HG02678 (cell line): ENCODE data around the gene FXYD2.

Experiments
- ATAC-seq: cut with Tn5 transposase; IDR thresholded peaks from one replicate; pipeline ENCODE4 v1.9.1; 2021; ENCODE audit warnings: mild to moderate bottlenecking, moderate library complexity; ENCODE audit not compliant: unreplicated experiment

Gene FXYD2

DNA sequence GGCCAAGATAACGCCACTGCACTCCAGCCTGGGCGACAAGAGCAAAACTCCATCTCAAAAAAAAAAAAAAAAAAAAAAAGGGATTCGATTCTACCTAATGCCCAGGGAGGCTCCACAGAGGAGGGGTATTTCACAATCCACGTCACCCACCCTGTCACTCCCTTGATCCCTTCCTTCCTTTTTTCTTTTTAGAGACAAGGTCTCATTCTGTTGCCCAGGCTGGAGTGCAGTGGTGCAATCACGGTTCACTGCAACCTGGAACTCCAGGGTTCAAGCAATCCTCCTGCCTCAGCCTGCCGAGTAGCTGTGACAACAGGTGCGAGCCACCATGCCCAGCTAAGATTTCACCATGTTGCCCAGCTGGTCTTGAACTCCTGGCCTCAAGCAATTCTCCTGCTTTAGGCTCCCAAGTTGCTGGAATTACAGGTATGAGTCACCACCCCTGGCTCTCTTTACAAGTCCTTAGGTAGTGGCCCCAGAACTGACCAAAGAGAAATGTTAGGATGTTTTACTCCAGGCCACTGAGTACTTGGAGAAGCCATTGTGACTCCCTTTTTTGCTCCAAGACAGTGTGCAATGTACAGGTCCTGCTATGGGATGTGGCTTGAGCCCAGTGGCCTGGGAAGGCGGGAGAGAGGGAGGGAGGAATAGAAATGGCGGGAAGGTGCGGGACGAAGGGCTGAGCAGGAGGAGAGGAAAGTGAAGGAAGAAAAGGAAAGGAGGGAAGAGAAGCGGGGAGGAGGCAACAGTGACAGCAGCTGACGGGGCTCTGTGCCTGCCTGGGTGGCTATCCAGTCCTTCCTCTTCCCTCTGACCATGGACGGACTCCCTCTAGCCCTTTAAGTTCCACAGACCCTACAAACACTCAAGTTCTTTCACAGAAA, 11.8 kb upstream of the FXYD2 start:
- ATAC-seq: no peak

DNA sequence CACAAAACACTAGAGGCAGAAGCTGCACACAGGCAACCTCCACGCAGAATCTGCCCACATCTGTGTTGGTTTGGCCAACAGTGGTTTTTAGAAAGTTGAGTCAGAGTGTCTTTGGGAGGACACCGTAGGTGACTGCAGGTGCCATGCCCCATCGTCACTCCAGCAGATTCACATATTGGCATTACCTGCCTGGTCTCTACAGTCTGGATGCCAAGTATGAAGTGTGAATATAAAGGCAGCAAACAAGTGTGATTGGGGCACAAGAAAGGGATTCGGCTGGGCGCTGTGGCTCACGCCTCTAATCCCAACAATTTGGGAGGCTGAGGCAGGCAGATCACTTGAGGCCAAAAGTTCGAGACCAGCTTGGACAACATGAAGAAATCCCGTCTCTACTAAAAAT, 11.0 kb upstream of the FXYD2 start:
- no peak for ATAC-seq

DNA sequence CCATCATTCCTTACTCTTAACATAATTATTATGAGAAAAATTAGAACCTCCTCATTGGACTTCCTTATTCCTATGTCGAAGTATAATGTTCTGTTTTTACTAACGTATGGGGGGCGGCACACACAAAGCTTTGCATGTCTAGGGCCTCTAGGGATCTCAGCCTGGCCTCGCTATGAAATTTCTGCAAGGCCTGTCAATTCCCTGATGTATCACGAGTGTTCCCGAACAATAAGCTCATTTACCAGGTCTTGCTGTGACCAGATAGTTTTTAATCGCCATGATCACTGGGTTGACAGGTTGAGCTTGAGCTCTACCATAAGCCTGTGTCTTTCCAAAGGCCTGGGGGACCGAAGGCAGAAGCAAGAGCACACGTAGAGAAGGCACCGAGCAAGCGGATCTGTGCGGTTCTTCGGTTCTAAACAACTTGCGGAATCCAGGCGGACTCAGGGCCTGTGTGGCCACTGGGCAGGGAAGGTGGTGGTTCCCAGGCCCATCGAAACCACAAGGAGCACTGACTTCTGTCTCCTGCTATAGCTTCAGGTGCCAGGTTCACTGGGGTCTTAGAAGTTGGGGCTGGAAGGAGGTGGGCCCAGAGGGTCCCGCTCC, 10.4 kb upstream of the FXYD2 start:
- no peak for ATAC-seq

DNA sequence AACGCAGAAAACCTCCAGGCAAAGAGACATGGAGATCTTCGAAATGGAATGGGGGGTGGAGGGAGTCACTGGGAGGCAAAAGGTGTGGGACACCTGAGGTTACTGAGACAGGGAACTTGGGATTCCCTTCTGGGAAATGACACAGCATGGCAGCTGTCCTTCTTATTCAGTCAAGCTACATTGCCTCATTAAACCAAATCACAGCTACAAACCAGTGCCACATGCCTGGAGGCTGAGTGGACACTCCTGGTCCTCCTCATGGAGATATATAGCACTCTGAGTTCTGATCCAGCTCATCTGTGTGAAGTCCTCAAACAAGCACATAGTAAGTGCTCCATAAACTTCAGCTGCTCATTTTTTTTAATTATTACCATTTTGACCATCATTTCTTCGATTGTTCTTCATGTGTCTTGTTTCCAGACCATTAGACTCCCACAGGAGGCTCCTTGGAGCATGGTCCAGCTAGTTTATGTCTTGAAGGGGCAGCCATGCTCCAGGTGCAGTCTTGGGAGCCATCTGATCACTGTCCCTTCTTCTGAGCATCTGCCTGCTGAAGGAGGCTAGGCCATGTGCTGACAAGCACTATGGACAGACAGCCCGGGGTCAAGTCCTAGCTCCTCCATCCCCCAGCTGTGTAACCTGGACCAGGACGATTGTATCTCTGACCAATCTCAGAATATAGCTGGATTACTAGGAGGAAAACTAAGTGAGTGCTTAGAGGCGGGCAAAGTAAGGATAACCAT, 9.7 kb upstream of the FXYD2 start:
- no peak for ATAC-seq

DNA sequence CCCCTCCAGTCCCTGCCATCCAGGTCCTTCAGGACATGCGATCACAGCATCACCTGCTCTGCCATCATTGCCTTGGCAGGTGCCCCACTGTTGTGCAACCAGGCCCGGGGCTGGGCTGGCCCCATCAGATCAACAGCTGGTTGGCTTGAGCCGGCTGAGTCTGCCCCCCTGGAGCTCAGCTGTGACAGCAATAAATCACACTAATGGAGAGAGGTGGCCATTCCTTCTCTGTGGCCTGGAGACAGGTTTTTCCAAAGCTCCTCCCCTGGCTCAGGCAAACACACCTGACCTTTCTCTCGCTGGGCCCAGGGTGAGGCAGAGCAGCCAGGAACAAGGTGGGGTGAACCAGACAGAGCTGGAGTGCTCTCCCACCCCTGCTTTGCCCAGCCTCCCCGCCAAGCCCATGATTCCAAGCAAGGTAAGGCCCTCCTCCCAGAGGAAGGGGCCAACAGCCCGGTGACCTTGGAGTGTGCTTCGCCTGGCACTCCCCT, 8.9 kb upstream of the FXYD2 start:
- no peak for ATAC-seq

DNA sequence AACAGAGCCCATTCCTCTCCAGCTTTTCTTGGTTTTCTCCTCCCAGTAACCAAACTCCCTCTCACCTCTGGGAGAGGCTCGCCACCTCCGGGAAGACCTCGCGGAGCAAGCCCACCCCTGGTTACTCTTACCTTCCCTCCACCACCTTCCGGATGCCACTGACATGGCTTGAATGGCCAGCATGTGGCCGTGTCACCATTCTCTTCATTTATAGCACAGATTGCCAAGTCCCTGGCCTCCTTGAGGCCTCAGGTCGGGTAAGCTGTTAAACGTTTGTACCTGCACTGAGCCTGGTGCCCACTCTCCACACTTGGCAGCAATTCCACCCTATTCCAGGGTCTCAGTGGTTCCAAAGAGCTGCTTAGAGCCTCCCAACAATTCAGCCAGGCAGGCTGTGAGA, 8.0 kb upstream of the FXYD2 start:
- ATAC-seq: no peak

DNA sequence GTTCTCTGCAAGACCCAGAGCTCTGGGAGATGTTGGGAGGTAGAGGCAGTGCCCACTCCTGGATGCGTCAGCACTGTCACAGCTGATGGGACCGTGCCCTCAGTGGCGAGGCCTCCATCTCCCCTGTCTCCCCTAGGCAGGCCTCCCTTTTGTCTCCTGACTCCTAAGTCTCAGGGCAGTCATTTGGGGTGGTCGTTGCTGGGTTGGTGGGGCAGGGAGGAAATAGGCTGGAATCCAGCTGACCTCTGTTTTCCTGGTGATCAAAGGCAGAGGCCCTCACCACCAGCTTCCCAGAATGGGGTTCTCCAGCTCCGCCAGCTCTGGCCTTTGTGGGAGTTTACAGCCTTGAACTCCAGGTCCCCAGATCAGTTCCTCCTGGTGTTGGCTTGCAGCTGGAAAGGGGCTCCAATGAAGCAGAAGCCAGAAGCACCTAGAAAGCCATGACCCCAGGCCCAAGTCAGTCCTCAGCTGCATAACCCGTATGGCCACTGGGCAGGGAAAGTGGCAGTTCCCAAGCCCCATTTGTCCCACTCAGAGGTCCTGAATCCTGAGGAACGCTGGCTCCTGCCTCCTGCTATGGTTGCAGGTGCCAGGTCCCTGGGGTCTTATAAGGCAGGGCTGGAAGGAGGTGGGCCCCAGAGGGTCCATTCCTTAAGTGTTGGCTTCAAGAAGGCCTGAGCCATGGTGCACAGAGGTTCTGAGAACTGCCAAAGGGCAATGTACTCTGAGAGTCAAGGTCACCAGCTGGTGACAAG, 7.3 kb upstream of the FXYD2 start:
- no peak for ATAC-seq

DNA sequence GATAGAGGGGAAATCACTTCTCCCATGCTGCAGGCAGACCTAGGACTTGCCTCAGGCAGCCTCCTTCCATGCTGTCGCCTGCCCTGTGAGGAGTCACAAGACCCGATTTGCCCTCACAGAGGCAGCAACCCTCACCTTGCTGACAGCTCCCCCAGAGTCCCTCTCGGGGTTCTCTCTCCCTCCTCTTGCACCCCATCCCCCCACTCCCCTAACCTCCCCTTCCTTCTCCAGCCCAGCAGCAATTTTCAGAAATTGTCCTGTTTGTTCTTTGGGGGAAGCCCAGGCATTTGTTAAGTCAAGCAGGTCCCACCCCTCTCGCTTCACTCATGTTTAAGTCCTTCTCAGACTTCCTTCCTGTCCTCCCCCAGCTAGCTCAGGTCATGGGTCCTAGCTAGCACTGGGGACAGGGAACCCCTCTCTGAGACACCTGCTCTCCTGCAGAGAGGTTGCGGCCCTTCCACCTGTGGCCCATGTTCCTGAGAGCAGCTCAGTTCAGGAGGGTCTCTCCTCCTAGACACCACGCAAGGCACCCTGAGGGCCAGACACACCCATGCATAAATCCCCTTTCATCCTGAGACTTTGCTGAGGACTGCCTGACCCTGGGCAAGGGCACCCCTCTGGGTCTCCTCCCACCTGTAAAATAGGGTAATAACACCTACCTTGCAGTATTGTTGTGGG, 6.3 kb upstream of the FXYD2 start:
- ATAC-seq: no peak

DNA sequence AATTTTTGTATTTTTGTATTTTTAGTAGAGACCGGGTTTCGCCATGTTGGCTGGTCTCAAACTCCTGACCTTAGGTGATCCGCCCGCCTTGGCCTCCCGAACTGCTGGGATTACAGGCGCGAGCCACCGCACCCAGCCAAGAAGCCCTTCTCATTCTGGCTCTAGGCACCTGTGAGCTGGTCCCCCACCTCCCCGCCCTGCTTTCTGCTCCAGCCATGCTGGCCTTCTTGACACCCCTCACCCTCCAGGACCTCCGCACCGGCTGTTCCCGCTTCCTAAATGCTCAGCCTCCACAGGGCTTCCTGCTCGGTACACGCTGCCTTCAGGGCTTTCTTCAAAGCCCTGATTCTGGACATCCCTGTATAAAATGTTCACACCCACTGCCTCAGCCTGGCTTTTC, 5.5 kb upstream of the FXYD2 start:
- ATAC-seq: no peak

DNA sequence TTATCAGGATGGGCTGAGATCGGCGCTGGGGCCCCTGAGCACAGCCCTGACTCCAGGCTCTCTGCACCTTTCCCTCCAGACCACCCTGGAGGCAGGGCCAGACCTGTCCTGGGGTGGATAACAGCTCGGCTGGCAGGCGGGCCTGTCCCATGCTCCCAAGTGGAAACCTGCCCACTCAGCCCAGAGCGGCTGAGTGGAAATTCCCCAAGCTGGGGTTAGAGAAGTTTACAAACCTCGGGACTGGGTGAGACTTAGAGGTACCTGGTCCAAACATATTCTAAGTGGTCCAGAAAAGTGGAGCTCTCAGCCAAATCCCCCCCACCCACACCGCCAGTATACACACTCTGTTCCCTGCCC, 4.8 kb upstream of the FXYD2 start:
- no peak for ATAC-seq

DNA sequence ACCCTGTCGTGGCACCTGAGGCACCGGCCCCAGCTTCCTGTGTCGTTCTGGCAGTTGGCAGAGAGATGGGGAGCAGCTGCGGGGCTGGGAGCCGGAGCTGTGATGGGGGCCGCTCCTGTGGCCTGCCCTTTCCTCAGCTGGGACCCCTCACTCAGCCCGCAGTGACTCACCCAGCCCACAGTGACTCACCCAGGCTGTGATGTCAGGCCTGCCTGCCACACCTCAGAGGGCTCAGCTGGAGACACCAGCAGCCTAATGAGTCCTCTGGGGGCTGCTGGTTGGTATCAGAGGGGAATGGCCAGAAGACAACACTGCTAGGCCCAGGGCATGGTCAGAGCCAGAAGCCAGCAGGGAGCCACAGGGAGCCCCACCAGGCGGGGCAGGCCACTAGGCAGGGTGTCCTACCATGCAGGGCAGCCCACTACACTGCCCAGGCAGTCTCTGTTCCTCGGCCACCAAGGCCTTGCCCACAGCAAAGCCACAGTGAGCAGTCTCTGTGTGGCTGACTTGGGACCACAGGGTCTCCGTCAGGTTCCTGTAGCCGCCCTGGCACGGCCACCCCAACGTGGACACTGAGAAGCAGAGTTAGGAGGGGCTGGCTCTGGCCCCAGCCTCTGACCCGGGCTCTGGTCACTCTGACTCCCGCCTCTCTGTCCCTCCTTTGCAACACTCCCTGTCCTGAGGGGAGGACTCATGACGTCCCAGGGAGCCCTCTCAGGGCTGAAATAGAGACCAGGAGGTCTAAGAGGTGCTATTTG, 4.2 kb upstream of the FXYD2 start:
- peak; percentile 51 for ATAC-seq

DNA sequence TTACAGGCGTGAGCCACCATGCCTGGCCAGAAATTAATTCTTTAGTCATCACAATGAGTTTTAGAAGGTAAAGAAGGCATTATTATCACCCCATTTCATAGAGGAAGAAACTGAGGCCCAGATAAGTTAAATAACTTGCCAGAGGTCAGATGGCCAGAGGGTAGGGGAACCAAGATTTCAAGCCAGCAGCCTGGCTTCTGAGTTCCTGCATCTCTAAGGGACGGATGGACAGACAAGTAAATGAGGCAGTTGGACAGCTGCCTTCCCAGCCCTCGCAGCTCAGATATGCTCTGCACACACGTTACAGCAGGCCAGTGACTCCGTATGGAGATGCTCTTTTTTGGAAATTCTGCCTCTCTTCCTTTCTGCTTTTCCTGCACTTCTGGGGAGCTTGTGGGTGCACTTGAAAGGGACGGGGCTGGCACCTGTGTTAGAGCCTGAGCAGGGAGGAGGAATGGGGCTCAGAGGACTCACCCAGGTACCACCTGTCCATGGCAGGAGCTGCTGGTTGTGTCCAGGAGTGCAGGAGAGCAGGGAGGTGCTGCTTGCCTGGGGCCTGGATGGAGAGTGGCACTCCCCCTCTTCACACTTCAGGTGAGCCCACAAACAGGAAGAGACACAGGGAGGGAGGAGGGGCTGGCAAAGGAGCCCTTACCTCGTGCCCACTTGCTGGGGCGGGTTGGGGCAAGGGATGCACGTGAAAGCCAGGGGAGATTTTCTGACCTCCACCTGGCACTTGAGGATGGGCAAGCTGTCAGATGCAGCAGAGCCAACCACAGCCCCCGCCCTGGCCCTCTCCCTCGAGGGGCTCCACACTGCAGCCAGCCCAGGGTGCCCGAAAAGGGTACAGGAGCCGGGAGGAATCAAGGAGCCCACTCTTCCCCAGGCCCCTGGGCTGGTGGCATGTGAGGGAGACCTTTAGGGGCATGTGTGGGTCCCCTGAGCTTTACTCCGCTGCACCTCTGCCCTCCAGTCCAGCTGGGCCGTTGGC, 3.3 kb upstream of the FXYD2 start:
- ATAC-seq: no peak

DNA sequence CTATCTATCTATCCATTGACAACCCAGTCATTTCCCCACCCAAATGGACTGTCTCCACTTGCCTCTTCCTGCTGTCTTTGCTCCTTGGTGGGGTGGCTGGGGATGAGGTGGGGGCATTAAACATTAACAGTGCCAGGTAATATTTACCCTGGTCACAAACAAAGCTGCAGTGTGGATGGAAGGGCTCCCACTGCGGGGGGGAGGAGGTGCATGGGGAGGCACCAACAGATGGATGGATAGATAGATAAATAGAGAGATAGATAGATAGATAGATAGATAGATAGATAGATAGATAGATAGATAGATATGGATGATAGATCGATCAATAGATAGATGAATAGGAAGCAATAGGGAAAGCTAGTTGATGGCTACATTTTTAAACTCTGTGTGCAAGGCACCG, 2.3 kb upstream of the FXYD2 start:
- ATAC-seq: no peak

DNA sequence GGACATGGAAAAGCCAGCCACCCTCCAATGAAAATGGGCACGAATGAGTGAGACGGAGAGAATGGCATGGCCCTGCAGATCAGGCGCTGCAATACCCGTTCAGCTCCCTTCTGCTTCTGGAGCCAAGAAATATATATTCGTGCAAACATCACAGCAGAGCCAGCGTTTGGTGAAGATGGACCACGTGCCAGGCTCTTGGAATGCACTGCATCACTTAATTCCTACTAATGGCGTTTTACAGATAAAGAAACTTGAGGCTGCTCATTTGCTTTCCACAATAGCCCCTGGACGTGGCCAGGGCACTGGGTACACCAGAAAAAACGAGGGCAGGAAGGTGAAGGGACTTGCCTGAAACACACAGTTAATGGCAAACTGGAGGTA, 1.6 kb upstream of the FXYD2 start:
- no peak for ATAC-seq

DNA sequence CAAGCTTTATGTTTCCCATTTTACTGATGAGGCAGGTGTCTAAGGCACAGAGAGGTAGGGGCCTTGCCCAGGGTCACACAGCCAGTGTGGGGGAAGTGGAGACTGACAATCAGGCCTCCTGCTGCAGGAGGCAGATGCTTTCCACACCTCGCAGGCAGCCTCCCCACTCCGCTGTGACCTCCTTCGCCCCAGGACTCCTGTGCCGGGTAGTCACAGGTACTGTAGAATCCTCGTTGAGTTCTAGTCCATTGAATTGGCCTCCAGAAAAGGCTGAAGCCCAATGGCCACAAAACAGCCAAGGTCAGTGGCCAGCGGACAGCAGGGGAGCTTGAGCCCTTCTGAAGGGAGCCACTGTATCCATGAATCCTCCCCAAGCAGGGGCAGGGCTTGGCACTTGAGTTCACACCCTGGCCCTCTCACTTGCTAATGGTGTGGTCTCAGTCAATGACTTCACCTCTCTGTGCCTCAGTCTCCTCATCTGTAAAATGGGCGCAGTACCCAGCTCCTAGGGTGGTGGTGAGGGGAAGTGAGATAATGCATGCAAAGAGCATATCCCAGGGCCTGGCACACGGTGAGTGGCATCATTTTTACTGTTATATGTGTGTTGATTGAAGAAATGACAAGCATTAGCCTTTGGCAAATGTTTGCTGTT, 1.1 kb upstream of the FXYD2 start:
- ATAC-seq: no peak

DNA sequence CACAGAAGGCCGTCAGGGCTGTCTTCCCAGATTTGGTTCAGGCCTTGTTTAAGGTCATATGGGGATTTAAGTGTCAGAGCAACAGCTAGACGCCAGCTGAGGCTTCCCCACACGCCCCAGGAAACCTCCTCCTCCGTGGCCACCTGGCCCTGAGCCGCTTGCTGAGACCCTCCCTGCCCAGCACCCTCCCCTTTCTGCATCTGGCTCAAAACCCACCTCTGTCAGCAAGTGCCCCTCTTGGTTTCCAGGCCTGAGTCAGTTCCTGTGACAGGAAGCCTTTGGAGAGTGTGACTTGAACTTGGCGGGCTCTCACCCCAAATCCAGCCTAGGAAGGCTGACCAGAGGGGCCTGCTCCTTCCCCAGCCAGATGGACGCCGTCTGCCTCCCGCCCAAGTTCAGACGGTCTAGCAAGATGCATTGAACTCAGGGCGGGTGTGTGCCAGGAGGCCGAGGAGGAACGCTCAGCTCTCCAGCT, 561 bp downstream of the FXYD2 start:
- no peak for ATAC-seq

DNA sequence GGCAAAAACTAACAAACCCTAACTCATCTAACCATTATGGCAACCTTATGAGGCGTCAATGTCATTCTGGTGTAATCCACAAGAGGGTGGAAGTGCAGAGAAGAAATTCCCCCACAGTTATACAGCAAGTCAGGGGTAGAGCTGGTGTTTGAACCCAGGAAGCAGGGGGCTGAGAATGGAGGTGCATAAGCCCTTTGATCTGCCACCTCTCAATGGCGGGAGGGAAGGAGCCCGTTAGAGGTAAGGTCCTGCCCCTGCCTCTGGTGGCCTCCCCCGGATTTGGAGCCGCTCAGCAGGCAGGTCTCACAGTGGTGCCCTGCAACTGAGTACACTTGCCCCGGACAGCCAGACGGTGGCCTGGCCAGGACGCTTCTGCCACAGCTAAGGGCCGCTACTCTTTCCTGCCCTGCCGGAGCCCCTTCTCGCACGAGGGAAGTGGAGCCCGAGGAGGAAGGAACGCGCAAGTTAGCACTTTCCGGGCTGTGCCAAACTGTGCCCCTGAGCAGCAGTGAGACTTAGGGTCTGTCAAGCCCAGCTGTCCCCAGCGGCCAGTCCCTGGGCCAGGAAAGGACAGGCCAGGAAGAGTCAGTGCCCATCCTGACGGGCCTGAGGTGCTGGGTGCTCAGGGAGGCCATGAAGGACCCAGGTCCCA, 1.1 kb downstream of the FXYD2 start:
- no peak for ATAC-seq
